GM12891 (cell line): ENCODE data around the gene CLDN19.
A peak's percentile ranks its signal among the peaks of the same experiment; 100 is the strongest.

Experiments used
- DNase-seq: peaks from one replicate; pipeline ENCODE4 v3.0.0; 2011; ENCODE audit warnings: low spot score; ENCODE audit not compliant: insufficient read length
- FAIRE-seq: peaks from 2 replicates; lab custom pipeline; 2011; peaks lifted over from hg19 to GRCh38; lab: Jason Lieb, UNC
- PAX5 ChIP-seq: IDR thresholded peaks from 2 replicates; pipeline ENCODE4 v1.6.1; 2011; ENCODE audit warnings: low read length, moderate library complexity, mild to moderate bottlenecking; ENCODE audit not compliant: insufficient read depth, severe bottlenecking
- POLR2A ChIP-seq: IDR thresholded peaks from 2 replicates; pipeline ENCODE4 v1.6.1; 2011; ENCODE audit warnings: low read depth, low read length, control low read depth
- POLR2AphosphoS5 ChIP-seq: IDR thresholded peaks from 2 replicates; pipeline ENCODE4 v1.6.1; 2011; ENCODE audit warnings: low read depth, low read length, control low read depth
- POU2F2 ChIP-seq: IDR thresholded peaks from 2 replicates; pipeline ENCODE4 v1.6.1; 2011; ENCODE audit warnings: low read depth, mild to moderate bottlenecking, control low read depth, low read length, moderate library complexity
- SPI1 ChIP-seq: IDR thresholded peaks from 2 replicates; pipeline ENCODE4 v1.6.1; 2011; ENCODE audit warnings: low read depth, low read length, control low read depth
- TAF1 ChIP-seq: IDR thresholded peaks from 2 replicates; pipeline ENCODE4 v1.6.1; 2011; ENCODE audit warnings: low read depth, low read length, control low read depth

CLDN19 gene

GRCh38 chr1:42703888-42704464, 36.1 kb downstream of the CLDN19 start:
- DNase-seq (no peak), FAIRE-seq (no peak)
- peak; percentile 59 for TF ChIP-seq POLR2A
- no peak for TF ChIP-seq TAF1
- peak; percentile 84 for TF ChIP-seq POLR2AphosphoS5

GRCh38 chr1:42700006-42700405, 40.0 kb downstream of the CLDN19 start:
- DNase-seq (no peak), FAIRE-seq (no peak)
- TF ChIP-seq POLR2AphosphoS5: peak; percentile 33; the same call in 1 of the 2 replicates
- TF ChIP-seq TAF1: no peak
- no peak for TF ChIP-seq SPI1

GRCh38 chr1:42698081-42698813, 41.8 kb downstream of the CLDN19 start:
- TF ChIP-seq SPI1: no peak
- no peak for TF ChIP-seq POLR2A
- no peak for TF ChIP-seq TAF1
- TF ChIP-seq PAX5: no peak
- TF ChIP-seq POLR2AphosphoS5: no peak
- no peak for TF ChIP-seq POU2F2
- no peak for FAIRE-seq

GRCh38 chr1:42692911-42693310, 47.1 kb downstream of the CLDN19 start:
- no peak for TF ChIP-seq PAX5
- TF ChIP-seq TAF1: no peak
- TF ChIP-seq POU2F2: no peak
- no peak for TF ChIP-seq SPI1
- DNase-seq (no peak), FAIRE-seq (no peak)

More at GRCh38 chr1:42698081-42698813, 41.8 kb downstream of the CLDN19 start:
- DNase-seq: no peak

- TF ChIP-seq POLR2A (no peak), POLR2AphosphoS5 (no peak), SPI1 (no peak), TAF1 (no peak), PAX5 (no peak), POU2F2 (no peak)
- FAIRE-seq (no peak), DNase-seq (no peak)
These were observed 47.6 kb downstream of the CLDN19 start for GRCh38 chr1:42692461-42692860.

GRCh38 chr1:42691157-42691498, 48.9 kb downstream of the CLDN19 start:
- FAIRE-seq (peak; percentile 74), DNase-seq (no peak)
- TF ChIP-seq POLR2AphosphoS5: no peak
- no peak for TF ChIP-seq TAF1
- no peak for TF ChIP-seq POLR2A
- no peak for TF ChIP-seq SPI1
- no peak for TF ChIP-seq POU2F2
- no peak for TF ChIP-seq PAX5

GRCh38 chr1:42690477-42691156, 49.4 kb downstream of the CLDN19 start:
- no peak for FAIRE-seq

GRCh38 chr1:42689912-42690311, 50.1 kb downstream of the CLDN19 start:
- TF ChIP-seq SPI1 (no peak), POLR2A (no peak), POU2F2 (no peak), POLR2AphosphoS5 (no peak)
- FAIRE-seq (no peak), DNase-seq (no peak)

More at GRCh38 chr1:42690477-42691156, 49.4 kb downstream of the CLDN19 start:
- no peak for TF ChIP-seq POLR2A
- no peak for TF ChIP-seq POLR2AphosphoS5
- no peak for TF ChIP-seq PAX5
- TF ChIP-seq SPI1: no peak
- no peak for TF ChIP-seq TAF1
- no peak for TF ChIP-seq POU2F2
- DNase-seq: no peak

- DNase-seq (no peak), FAIRE-seq (no peak)
- TF ChIP-seq TAF1 (no peak), SPI1 (no peak), PAX5 (no peak), POLR2A (no peak), POLR2AphosphoS5 (no peak), POU2F2 (no peak)
These were observed 53.6 kb downstream of the CLDN19 start for GRCh38 chr1:42686418-42686817.
